GM21717 (cell line): ENCODE data around the gene GIGYF2.
"Not testable (repeated sequence)": the region's sequence is repeated elsewhere in the genome, so short reads cannot be mapped to it uniquely, and the experiment has no call there.

Source experiments
- ATAC-seq: cut with Tn5 transposase; IDR thresholded peaks from one replicate; pipeline ENCODE4 v1.9.1; 2021; ENCODE audit warnings: mild to moderate bottlenecking, moderate library complexity; ENCODE audit not compliant: unreplicated experiment

Gene GIGYF2

GRCh38 chr2:232697059-232697806 lies at the start of gene GIGYF2:
GIGYF2 (plus strand) TSS chr2:232697331; CDS start chr2:232735198, 37,867 bp downstream.
- ATAC-seq = peak; percentile 76

GRCh38 chr2:232649033-232649432 lies 48.1 kb upstream of the GIGYF2 start:
- ATAC-seq = no peak

GRCh38 chr2:232652505-232652851 lies 44.7 kb upstream of the GIGYF2 start:
- no peak for ATAC-seq

- ATAC-seq = no peak
Measured at GRCh38 chr2:232653441-232653840, 43.7 kb upstream of the GIGYF2 start.

- ATAC-seq = no peak
Measured at GRCh38 chr2:232655392-232655791, 41.7 kb upstream of the GIGYF2 start.

- ATAC-seq = no peak
Measured at GRCh38 chr2:232658217-232658785, 38.8 kb upstream of the GIGYF2 start.

GRCh38 chr2:232659359-232659758 lies 37.8 kb upstream of the GIGYF2 start:
- no peak for ATAC-seq

GRCh38 chr2:232662486-232663260 lies 34.5 kb upstream of the GIGYF2 start:
- ATAC-seq = no peak

GRCh38 chr2:232666051-232666805 lies 30.9 kb upstream of the GIGYF2 start:
- no peak for ATAC-seq

GRCh38 chr2:232667989-232668583 lies 29.0 kb upstream of the GIGYF2 start:
- ATAC-seq = no peak

- ATAC-seq = no peak
Measured at GRCh38 chr2:232668805-232669444, 28.2 kb upstream of the GIGYF2 start.

GRCh38 chr2:232672588-232672987 lies 24.5 kb upstream of the GIGYF2 start:
- no peak for ATAC-seq

- no peak for ATAC-seq
Measured at GRCh38 chr2:232674491-232674890, 22.6 kb upstream of the GIGYF2 start.

GRCh38 chr2:232675381-232675780 lies 21.8 kb upstream of the GIGYF2 start:
- no peak for ATAC-seq

GRCh38 chr2:232680006-232680405 lies 17.1 kb upstream of the GIGYF2 start:
- no peak for ATAC-seq

GRCh38 chr2:232681527-232681926 lies 15.6 kb upstream of the GIGYF2 start:
- ATAC-seq = no peak

- ATAC-seq = no peak
Measured at GRCh38 chr2:232683368-232683767, 13.8 kb upstream of the GIGYF2 start.

GRCh38 chr2:232685391-232685790 lies 11.7 kb upstream of the GIGYF2 start:
- ATAC-seq = not testable (repeated sequence)

- ATAC-seq = no peak
Measured at GRCh38 chr2:232687382-232688160, 9.6 kb upstream of the GIGYF2 start.

GRCh38 chr2:232688201-232688600 lies 8.9 kb upstream of the GIGYF2 start:
- no peak for ATAC-seq
